ENCODE measurements around the gene C9. TPM values are rescaled to one million over a fixed set of nuclear protein-coding genes. Genes with fewer than 3 reads are reported as not detected.

C9 gene
- total RNA-seq, 5 donors from 2014 or later (not counting 1 experiment from before 2014, with no cell fraction given), result 0.41 to 0.59 (median 0.44) TPM; not detected in 2

GRCh38 chr5:39260095-39260494, 104.2 kb downstream of the C9 start:
- H3K4me3 ChIP-seq (ENCODE audit: control insufficient read depth in 1 of 2, extremely low read depth in 1 of 2, low read length in 1 of 2), result no peak overlapping the region
- no peak for ATAC-seq (replicated peaks in 1 of 4)
- no peaks in the 10 kb centered on the region for H3K27me3 ChIP-seq (replicated peaks in 1 of 2; ENCODE audit: control insufficient read depth in 2 of 2, extremely low read depth in 1 of 2, insufficient read depth in 2 of 2, low read length in 1 of 2)
- H3K27ac ChIP-seq (ENCODE audit: low read length), result no peak overlapping the region
- peaks cover 0 to 13% of the 10 kb centered on the region in 2 experiments for H3K4me1 ChIP-seq (ENCODE audit: control insufficient read depth in 1 of 2, extremely low read depth in 1 of 2, insufficient read depth in 2 of 2, low read length in 2 of 2)
- Mint-ChIP-seq H3K27ac (peak overlapping the region in 1 of 2 donors; percentile 13), H3K27me3 (no peaks in the 10 kb centered on the region), H3K4me1 (peaks cover 13 to 29% (median 27%) of the 10 kb centered on the region in 3 donors), H3K36me3 (no peaks in the 10 kb centered on the region), H3K4me3 (no peak overlapping the region), H3K9me3 (no peaks in the 10 kb centered on the region)
- POLR2A ChIA-PET, result no interaction called here
- CTCF ChIA-PET, result interaction anchor here in 1 of 2 donors (0.6 to 1.0 kb wide), 2 partner anchors 23 to 796 kb away, joined by 3 read pairs; no protein-coding TSS in a partner anchor
- no peaks in the 10 kb centered on the region for H3K9me3 ChIP-seq
- DNase-seq, result no peak
- no peaks in the 10 kb centered on the region for H3K36me3 ChIP-seq (ENCODE audit: control insufficient read depth in 2 of 2, extremely low read depth in 1 of 2, insufficient read depth in 1 of 2, low read length in 1 of 2)

GRCh38 chr5:39257554-39257953, 106.7 kb downstream of the C9 start:
- no peak overlapping the region for H3K27ac Mint-ChIP-seq

GRCh38 chr5:39256477-39257235, 107.6 kb downstream of the C9 start:
- H3K36me3 Mint-ChIP-seq, result no peaks in the 10 kb centered on the region

More at GRCh38 chr5:39257554-39257953, 106.7 kb downstream of the C9 start:
- Mint-ChIP-seq H3K4me1 (peaks cover 6 to 22% (median 19%) of the 10 kb centered on the region in 3 donors), H3K27me3 (no peaks in the 10 kb centered on the region), H3K9me3 (no peaks in the 10 kb centered on the region), H3K4me3 (no peak overlapping the region), H3K36me3 (no peaks in the 10 kb centered on the region)
- ATAC-seq (replicated peaks in 1 of 4) (no peak), DNase-seq (no peak)
- H3K4me1 ChIP-seq (ENCODE audit: control insufficient read depth in 1 of 2, extremely low read depth in 1 of 2, insufficient read depth in 2 of 2, low read length in 2 of 2), result peaks cover 0 to 5% of the 10 kb centered on the region in 2 experiments
- H3K27me3 ChIP-seq (replicated peaks in 1 of 2; ENCODE audit: control insufficient read depth in 2 of 2, extremely low read depth in 1 of 2, insufficient read depth in 2 of 2, low read length in 1 of 2), result no peaks in the 10 kb centered on the region
- H3K9me3 ChIP-seq, result no peaks in the 10 kb centered on the region
- H3K4me3 ChIP-seq (ENCODE audit: control insufficient read depth in 1 of 2, extremely low read depth in 1 of 2, low read length in 1 of 2), result no peak overlapping the region
- ChIA-PET POLR2A (interaction anchor here in 1 of 2 donors (0.6 kb wide), 1 partner anchor 23 kb away, joined by 3 read pairs; no protein-coding TSS in a partner anchor), CTCF (interaction anchor here in 1 of 2 donors (0.8 to 1.6 kb wide), 2 partner anchors 40 to 45 kb away, joined by 3 to 4 read pairs; no protein-coding TSS in a partner anchor)
- no peaks in the 10 kb centered on the region for H3K36me3 ChIP-seq (ENCODE audit: control insufficient read depth in 2 of 2, extremely low read depth in 1 of 2, insufficient read depth in 1 of 2, low read length in 1 of 2)
- no peak overlapping the region for H3K27ac ChIP-seq (ENCODE audit: low read length)
- WGBS (ENCODE audit: insufficient coverage), result 100% methylated on average over 2 of the region's 3 CpGs

GRCh38 chr5:39255406-39255805, 108.9 kb downstream of the C9 start:
- WGBS (ENCODE audit: insufficient coverage), result 100% methylated on average over 2 of the region's 2 CpGs
- H3K27ac Mint-ChIP-seq, result no peak overlapping the region

More at GRCh38 chr5:39256477-39257235, 107.6 kb downstream of the C9 start:
- WGBS (ENCODE audit: insufficient coverage), result no CpG with 5 or more reads among the region's 4 CpGs
- no peaks in the 10 kb centered on the region for H3K9me3 Mint-ChIP-seq
- no peaks in the 10 kb centered on the region for H3K27me3 Mint-ChIP-seq
- Histone ChIP-seq H3K4me1 (ENCODE audit: control insufficient read depth in 1 of 2, extremely low read depth in 1 of 2, insufficient read depth in 2 of 2, low read length in 2 of 2) (peaks cover 0 to 5% of the 10 kb centered on the region in 2 experiments), H3K36me3 (ENCODE audit: control insufficient read depth in 2 of 2, extremely low read depth in 1 of 2, insufficient read depth in 1 of 2, low read length in 1 of 2) (no peaks in the 10 kb centered on the region), H3K27me3 (replicated peaks in 1 of 2; ENCODE audit: control insufficient read depth in 2 of 2, extremely low read depth in 1 of 2, insufficient read depth in 2 of 2, low read length in 1 of 2) (no peaks in the 10 kb centered on the region), H3K9me3 (no peaks in the 10 kb centered on the region), H3K4me3 (ENCODE audit: control insufficient read depth in 1 of 2, extremely low read depth in 1 of 2, low read length in 1 of 2) (no peak overlapping the region), H3K27ac (ENCODE audit: low read length) (no peak overlapping the region)
- DNase-seq (peak in 1 of 35 experiments; percentile 67), ATAC-seq (replicated peaks in 1 of 4) (peak in 2 of 4 experiments; percentile 43 to 63)
- ChIA-PET POLR2A (no interaction called here), CTCF (interaction anchor here in 1 of 2 donors (0.8 to 1.1 kb wide), 2 partner anchors 39 to 44 kb away, joined by 4 read pairs; no protein-coding TSS in a partner anchor)
- H3K4me1 Mint-ChIP-seq, result peaks cover 6 to 22% (median 18%) of the 10 kb centered on the region in 3 donors
- no peak overlapping the region for H3K27ac Mint-ChIP-seq
- H3K4me3 Mint-ChIP-seq, result peak overlapping the region in 1 of 3 donors; percentile 47

GRCh38 chr5:39254671-39255070, 109.6 kb downstream of the C9 start:
- POLR2A ChIA-PET, result interaction anchor here in 1 of 2 donors (0.5 kb wide), 2 partner anchors 12 to 13 kb away, joined by 4 read pairs; no protein-coding TSS in a partner anchor
- Mint-ChIP-seq H3K27me3 (no peaks in the 10 kb centered on the region), H3K4me3 (no peak overlapping the region), H3K4me1 (peaks cover 6 to 22% (median 16%) of the 10 kb centered on the region in 3 donors), H3K9me3 (peaks cover 3 to 5% (median 4%) of the 10 kb centered on the region in 3 donors), H3K36me3 (peaks cover 3% of the 10 kb centered on the region), H3K27ac (no peak overlapping the region)
- no peak for DNase-seq
- H3K9me3 ChIP-seq, result no peaks in the 10 kb centered on the region
- peaks cover 0 to 5% of the 10 kb centered on the region in 2 experiments for H3K4me1 ChIP-seq (ENCODE audit: control insufficient read depth in 1 of 2, extremely low read depth in 1 of 2, insufficient read depth in 2 of 2, low read length in 2 of 2)
- CTCF ChIA-PET, result interaction anchor here in 1 of 2 donors (0.6 kb wide), 1 partner anchor 11 kb away, joined by 4 read pairs; no protein-coding TSS in a partner anchor
- no peak overlapping the region for H3K27ac ChIP-seq (ENCODE audit: low read length)
- no peak for ATAC-seq (replicated peaks in 1 of 4)
- H3K27me3 ChIP-seq (replicated peaks in 1 of 2; ENCODE audit: control insufficient read depth in 2 of 2, extremely low read depth in 1 of 2, insufficient read depth in 2 of 2, low read length in 1 of 2), result no peaks in the 10 kb centered on the region
- H3K36me3 ChIP-seq (ENCODE audit: control insufficient read depth in 2 of 2, extremely low read depth in 1 of 2, insufficient read depth in 1 of 2, low read length in 1 of 2), result peaks cover 0 to 2% of the 10 kb centered on the region in 2 donors
- no peak overlapping the region for H3K4me3 ChIP-seq (ENCODE audit: control insufficient read depth in 1 of 2, extremely low read depth in 1 of 2, low read length in 1 of 2)

More at GRCh38 chr5:39255406-39255805, 108.9 kb downstream of the C9 start:
- POLR2A ChIA-PET, result no interaction called here
- CTCF ChIA-PET, result no interaction called here
- Histone ChIP-seq H3K9me3 (no peaks in the 10 kb centered on the region), H3K27me3 (replicated peaks in 1 of 2; ENCODE audit: control insufficient read depth in 2 of 2, extremely low read depth in 1 of 2, insufficient read depth in 2 of 2, low read length in 1 of 2) (no peaks in the 10 kb centered on the region), H3K36me3 (ENCODE audit: control insufficient read depth in 2 of 2, extremely low read depth in 1 of 2, insufficient read depth in 1 of 2, low read length in 1 of 2) (no peaks in the 10 kb centered on the region), H3K4me3 (ENCODE audit: control insufficient read depth in 1 of 2, extremely low read depth in 1 of 2, low read length in 1 of 2) (no peak overlapping the region), H3K4me1 (ENCODE audit: control insufficient read depth in 1 of 2, extremely low read depth in 1 of 2, insufficient read depth in 2 of 2, low read length in 2 of 2) (peaks cover 0 to 5% of the 10 kb centered on the region in 2 experiments), H3K27ac (ENCODE audit: low read length) (no peak overlapping the region)
- Mint-ChIP-seq H3K4me3 (no peak overlapping the region), H3K9me3 (no peaks in the 10 kb centered on the region), H3K36me3 (no peaks in the 10 kb centered on the region), H3K4me1 (peaks cover 6 to 22% (median 18%) of the 10 kb centered on the region in 3 donors), H3K27me3 (no peaks in the 10 kb centered on the region)
- ATAC-seq (replicated peaks in 1 of 4), result no peak
- DNase-seq, result no peak

GRCh38 chr5:39253196-39253595, 111.1 kb downstream of the C9 start:
- DNase-seq, result no peak
- Histone ChIP-seq H3K36me3 (ENCODE audit: control insufficient read depth in 2 of 2, extremely low read depth in 1 of 2, insufficient read depth in 1 of 2, low read length in 1 of 2) (peaks cover 0 to 2% of the 10 kb centered on the region in 2 donors), H3K9me3 (no peaks in the 10 kb centered on the region), H3K27me3 (replicated peaks in 1 of 2; ENCODE audit: control insufficient read depth in 2 of 2, extremely low read depth in 1 of 2, insufficient read depth in 2 of 2, low read length in 1 of 2) (no peaks in the 10 kb centered on the region), H3K4me1 (ENCODE audit: control insufficient read depth in 1 of 2, extremely low read depth in 1 of 2, insufficient read depth in 2 of 2, low read length in 2 of 2) (peaks cover 0 to 5% of the 10 kb centered on the region in 2 experiments), H3K27ac (ENCODE audit: low read length) (no peak overlapping the region), H3K4me3 (ENCODE audit: control insufficient read depth in 1 of 2, extremely low read depth in 1 of 2, low read length in 1 of 2) (no peak overlapping the region)
- Mint-ChIP-seq H3K36me3 (peaks cover 3% of the 10 kb centered on the region), H3K27me3 (no peaks in the 10 kb centered on the region), H3K9me3 (peaks cover 3 to 10% (median 4%) of the 10 kb centered on the region in 3 donors), H3K4me1 (peaks cover 6 to 21% (median 16%) of the 10 kb centered on the region in 3 donors), H3K4me3 (no peak overlapping the region), H3K27ac (no peak overlapping the region)
- no peak for ATAC-seq (replicated peaks in 1 of 4)
- CTCF ChIA-PET, result no interaction called here
- POLR2A ChIA-PET, result interaction anchor here in 1 of 2 donors (0.6 kb wide), 1 partner anchor 495 kb away, joined by 3 read pairs; no protein-coding TSS in a partner anchor
